ENCODE measurements around the gene TBR1.

GRCh38 chr2:161426455-161426921 is 10.4 kb downstream of the TBR1 start:
- no peak for TF ChIP-seq CTCF (IDR thresholded peaks at IDR 0.05; ENCODE audit: low read depth, low read length, missing input control)
- TF ChIP-seq JUND (IDR thresholded peaks at IDR 0.05), result no peak
- no peak for TF ChIP-seq RAD21 (IDR thresholded peaks at IDR 0.05)
- TF ChIP-seq GABPA (IDR thresholded peaks at IDR 0.05 in 1 of 2, conservative IDR thresholded peaks at IDR 0.05 in 1 of 2), result no peak
- no peak for TF ChIP-seq SP1 (IDR thresholded peaks at IDR 0.05)

Data from liver (tissue), 3 donors.